ENCODE measurements around the gene PPP1R15B. TPM values are rescaled to one million over a fixed set of nuclear protein-coding genes. Genes with fewer than 3 reads are reported as not detected.
"Not testable (repeated sequence)": the region's sequence is repeated elsewhere in the genome, so short reads cannot be mapped to it uniquely, and the experiment has no call there.

The PPP1R15B gene
- total RNA-seq, 6 experiments from 2014 or later = 27.4 to 34.8 (median 30.9) TPM

DNA sequence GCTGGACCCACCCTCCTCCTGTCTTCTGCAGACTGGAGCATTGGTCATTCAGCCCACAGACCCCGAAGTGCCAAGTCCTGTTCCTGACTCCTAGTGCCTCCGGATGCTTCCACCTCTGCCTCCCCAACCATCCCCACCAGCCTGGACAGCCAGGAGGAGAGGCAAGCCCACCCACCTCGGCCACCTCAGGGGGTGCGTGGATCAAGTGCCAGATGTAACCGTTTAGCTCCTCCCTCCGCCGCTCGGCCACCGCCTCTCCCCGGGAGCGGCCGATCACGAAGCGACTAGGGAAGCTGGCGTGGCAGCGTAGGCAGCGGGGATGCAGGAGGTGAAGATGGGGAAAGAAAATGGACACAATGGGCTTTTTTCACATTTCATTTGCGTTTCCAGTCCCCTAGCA lies 18.1 kb upstream of the PPP1R15B start:
- no peaks in the 10 kb centered on the region for H3K36me3 Mint-ChIP-seq (ENCODE audit: low read depth)
- peaks cover 2% of the 10 kb centered on the region for H3K27me3 Mint-ChIP-seq (ENCODE audit: insufficient read depth)
- TF ChIP-seq, protein P1, sequence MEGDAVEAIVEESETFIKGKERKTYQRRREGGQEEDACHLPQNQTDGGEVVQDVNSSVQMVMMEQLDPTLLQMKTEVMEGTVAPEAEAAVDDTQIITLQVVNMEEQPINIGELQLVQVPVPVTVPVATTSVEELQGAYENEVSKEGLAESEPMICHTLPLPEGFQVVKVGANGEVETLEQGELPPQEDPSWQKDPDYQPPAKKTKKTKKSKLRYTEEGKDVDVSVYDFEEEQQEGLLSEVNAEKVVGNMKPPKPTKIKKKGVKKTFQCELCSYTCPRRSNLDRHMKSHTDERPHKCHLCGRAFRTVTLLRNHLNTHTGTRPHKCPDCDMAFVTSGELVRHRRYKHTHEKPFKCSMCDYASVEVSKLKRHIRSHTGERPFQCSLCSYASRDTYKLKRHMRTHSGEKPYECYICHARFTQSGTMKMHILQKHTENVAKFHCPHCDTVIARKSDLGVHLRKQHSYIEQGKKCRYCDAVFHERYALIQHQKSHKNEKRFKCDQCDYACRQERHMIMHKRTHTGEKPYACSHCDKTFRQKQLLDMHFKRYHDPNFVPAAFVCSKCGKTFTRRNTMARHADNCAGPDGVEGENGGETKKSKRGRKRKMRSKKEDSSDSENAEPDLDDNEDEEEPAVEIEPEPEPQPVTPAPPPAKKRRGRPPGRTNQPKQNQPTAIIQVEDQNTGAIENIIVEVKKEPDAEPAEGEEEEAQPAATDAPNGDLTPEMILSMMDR (IDR thresholded peaks at IDR 0.05) = no peak
- no peak for DNase-seq
- H3K9me3 Mint-ChIP-seq = no peaks in the 10 kb centered on the region
- no peak overlapping the region for H3K27ac Mint-ChIP-seq
- H3K4me3 Mint-ChIP-seq = no peak overlapping the region
- peaks cover 38% of the 10 kb centered on the region for H3K4me1 Mint-ChIP-seq (ENCODE audit: low read depth)

DNA sequence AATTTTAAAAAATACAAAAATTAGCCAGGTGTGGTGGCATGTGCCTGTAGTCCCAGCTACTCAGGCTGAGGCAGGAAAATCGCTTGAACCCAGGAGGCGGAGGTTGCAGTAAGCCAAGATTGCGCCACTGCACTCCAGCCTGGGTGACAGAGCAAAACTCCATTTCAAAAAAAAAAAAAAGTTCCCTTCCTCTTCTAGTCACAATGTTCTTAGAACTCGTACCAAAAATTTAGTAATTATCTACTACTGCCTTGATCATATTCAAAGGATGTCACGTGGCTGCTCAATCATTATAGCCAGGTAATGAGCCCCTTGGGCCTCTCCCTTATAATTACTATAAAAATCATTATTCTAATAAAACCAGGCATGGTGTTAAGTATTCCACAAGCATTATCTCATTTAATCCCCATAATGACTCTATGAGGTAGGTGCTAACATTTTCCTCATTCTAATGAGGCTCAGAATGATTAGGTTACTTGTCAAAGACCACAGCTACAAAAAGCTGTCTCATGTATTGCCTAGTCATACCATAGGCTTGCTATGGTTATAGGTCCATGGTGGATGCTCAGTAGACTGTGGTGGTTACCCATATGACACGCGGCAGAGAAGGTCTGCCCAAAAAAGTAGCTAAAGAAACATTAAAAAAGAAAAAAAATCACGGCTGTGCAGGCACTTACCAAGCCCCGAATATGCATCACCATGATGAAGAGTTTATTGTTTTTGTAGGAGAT lies 15.5 kb upstream of the PPP1R15B start:
- H3K27me3 Mint-ChIP-seq (ENCODE audit: insufficient read depth) = peaks cover 2% of the 10 kb centered on the region
- TF ChIP-seq, protein P1 (IDR thresholded peaks at IDR 0.05) = no peak
- peaks cover 5% of the 10 kb centered on the region; the same call in 1 of the 2 replicates for H3K36me3 Mint-ChIP-seq (ENCODE audit: low read depth)
- H3K27ac Mint-ChIP-seq = no peak overlapping the region
- no peaks in the 10 kb centered on the region for H3K9me3 Mint-ChIP-seq
- no peak for DNase-seq
- H3K4me1 Mint-ChIP-seq (ENCODE audit: low read depth) = peaks cover 51% of the 10 kb centered on the region
- H3K4me3 Mint-ChIP-seq = no peak overlapping the region

DNA sequence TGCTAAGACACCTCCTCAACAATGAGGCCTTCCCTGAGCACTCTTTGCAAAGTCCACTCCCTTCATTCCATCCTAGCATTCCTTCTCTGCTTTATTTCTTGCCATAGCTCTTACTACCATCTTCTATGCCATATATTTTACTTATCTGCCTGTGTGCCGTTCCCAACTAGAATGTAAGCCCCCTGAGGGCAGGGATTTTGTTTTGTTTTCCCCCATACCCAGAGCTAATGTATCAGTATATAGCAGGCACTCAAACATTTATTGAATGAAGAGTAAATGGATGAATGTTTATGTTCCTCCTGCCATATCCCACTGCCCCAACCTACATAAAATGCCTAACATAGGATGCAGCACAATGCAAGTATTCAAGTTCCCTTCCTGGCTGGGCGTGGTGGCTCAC lies 14.9 kb upstream of the PPP1R15B start:
- no peaks in the 10 kb centered on the region for H3K9me3 Mint-ChIP-seq
- H3K27ac Mint-ChIP-seq = peak overlapping the region; percentile 66
- H3K36me3 Mint-ChIP-seq (ENCODE audit: low read depth) = peaks cover 5% of the 10 kb centered on the region; the same call in 1 of the 2 replicates
- DNase-seq = no peak
- peaks cover 44% of the 10 kb centered on the region for H3K4me1 Mint-ChIP-seq (ENCODE audit: low read depth)
- TF ChIP-seq, protein P1 (IDR thresholded peaks at IDR 0.05) = no peak
- peaks cover 2% of the 10 kb centered on the region for H3K27me3 Mint-ChIP-seq (ENCODE audit: insufficient read depth)
- no peak overlapping the region; the same call in 1 of the 2 replicates for H3K4me3 Mint-ChIP-seq

DNA sequence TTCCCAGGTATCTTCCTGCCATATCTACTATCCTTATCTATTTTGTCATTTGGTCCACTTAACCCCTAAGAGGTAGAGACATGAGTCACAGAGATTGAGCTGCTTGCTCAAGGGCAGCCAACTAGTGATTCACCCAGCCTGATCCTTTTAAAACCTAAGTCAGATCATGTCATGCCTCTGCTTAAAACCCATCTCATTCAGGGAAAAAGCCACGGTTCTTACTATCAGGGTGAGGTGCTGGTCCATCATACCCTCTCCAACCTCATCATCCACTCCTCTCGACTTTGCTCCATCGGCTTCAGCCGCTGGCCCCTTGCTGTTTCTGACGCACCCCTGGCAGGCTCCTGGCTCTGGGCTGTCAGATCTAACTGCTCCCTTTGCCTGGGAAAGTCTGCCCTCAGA lies 14.4 kb upstream of the PPP1R15B start:
- H3K27ac Mint-ChIP-seq = peak overlapping the region; percentile 66
- peaks cover 5% of the 10 kb centered on the region; the same call in 1 of the 2 replicates for H3K36me3 Mint-ChIP-seq (ENCODE audit: low read depth)
- no peaks in the 10 kb centered on the region for H3K9me3 Mint-ChIP-seq
- no peak overlapping the region; the same call in 1 of the 2 replicates for H3K4me3 Mint-ChIP-seq
- peaks cover 40% of the 10 kb centered on the region for H3K4me1 Mint-ChIP-seq (ENCODE audit: low read depth)
- DNase-seq = peak; percentile 80
- peaks cover 2% of the 10 kb centered on the region for H3K27me3 Mint-ChIP-seq (ENCODE audit: insufficient read depth)
- TF ChIP-seq, protein P1 (IDR thresholded peaks at IDR 0.05) = no peak

DNA sequence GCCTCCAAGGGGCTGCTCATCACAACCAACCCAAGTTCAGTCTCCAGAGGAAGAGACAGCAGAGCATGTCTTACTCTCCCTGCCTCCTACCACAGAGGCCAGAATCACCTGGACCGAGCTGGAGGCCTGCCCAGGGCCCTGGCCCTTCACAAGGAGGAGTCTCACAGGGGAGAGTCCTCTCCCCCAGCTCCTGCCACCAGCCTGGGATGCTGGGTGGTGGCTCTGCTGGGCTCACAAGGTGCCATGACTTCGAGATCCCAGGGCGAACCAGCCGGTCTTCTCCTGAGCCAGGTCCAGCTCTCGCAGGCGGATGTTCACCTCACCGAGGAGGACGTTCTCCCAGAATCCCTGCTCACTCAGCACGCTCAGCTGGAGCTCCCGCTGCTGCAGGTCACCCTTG lies 13.0 kb upstream of the PPP1R15B start:
- TF ChIP-seq, protein P1 (IDR thresholded peaks at IDR 0.05) = no peak
- no peak for DNase-seq
- Mint-ChIP-seq H3K4me3 (no peak overlapping the region), H3K36me3 (ENCODE audit: low read depth) (peaks cover 5% of the 10 kb centered on the region; the same call in 1 of the 2 replicates), H3K27ac (no peak overlapping the region), H3K9me3 (no peaks in the 10 kb centered on the region), H3K4me1 (ENCODE audit: low read depth) (peaks cover 50% of the 10 kb centered on the region), H3K27me3 (ENCODE audit: insufficient read depth) (peaks cover 2% of the 10 kb centered on the region)

DNA sequence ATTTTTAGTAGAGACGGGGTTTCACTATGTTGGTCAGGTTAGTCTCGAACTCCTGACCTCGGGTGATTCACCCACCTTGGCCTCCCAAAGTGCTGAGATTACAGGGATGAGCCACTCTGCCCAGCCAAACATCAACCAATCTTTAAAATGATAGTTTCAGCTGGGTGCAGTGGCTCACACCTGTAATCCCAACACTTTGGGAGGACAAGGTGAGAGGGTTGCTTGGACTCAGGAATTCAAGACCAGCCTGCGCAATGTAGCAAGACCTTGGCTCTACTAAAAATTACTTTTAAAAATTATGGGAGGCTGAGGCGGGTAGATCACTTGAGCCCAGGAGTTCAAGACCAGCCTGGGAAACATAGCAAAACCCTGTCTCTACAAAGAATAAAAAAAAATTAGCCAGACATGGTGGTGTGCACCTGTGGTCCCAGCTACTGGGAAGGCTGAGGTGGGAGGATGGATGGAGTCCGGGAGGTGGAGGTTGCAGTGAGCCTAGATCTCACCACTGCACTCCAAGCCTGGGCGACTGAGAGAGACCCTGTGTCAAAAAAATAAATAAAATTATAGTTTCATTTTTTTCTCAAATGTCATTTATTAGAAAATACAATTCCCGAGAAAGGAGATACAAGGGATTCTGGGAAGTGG lies 10.6 kb upstream of the PPP1R15B start:
- not testable (repeated sequence) for H3K9me3 Mint-ChIP-seq; H3K27ac Mint-ChIP-seq; H3K36me3 Mint-ChIP-seq (ENCODE audit: low read depth); H3K27me3 Mint-ChIP-seq (ENCODE audit: insufficient read depth); H3K4me3 Mint-ChIP-seq; DNase-seq
- peaks cover 73% of the 10 kb centered on the region for H3K4me1 Mint-ChIP-seq (ENCODE audit: low read depth)
